ENCODE data around the gene SEMA6B.

DNA sequence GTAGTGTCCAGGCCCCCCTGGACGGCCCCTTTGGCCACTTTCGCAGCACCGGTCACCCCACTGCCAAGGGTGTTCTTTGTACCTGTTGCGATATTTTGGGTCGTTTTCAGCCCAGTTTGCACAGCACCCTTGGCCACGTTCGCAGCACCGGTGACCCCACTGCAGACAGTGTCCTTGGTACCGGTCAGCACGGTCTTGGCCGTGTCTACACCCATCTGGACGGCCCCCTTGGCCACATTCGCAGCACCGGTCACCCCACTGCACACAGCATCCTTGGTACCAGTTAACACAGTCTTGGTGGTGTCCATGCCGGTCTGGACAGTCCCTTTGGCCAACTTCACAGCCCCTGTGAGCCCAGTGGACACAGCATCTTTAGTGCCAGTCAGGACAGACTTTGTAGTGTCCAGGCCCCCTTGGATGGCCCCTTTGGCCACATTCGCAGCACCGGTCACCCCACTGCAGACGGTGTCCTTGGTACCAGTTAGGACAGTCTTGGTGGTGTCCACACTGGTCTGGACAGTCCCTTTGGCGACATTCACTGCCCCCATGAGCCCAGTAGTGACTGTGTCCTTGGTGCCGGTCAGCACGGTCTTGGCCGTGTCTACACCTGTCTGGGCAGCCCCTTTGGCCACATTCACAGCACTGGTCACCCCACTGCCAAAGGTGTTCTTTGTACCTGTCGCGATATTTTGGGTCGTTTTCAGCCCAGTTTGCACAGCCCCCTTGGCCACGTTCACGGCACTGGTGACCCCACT is 48.0 kb downstream of the SEMA6B start:
- no peak for TF ChIP-seq EZH2 (IDR thresholded peaks at IDR 0.05; ENCODE audit: borderline replicate concordance, insufficient read depth, low read depth, low read length, poor library complexity, severe bottlenecking)
- TF ChIP-seq, protein P1, sequence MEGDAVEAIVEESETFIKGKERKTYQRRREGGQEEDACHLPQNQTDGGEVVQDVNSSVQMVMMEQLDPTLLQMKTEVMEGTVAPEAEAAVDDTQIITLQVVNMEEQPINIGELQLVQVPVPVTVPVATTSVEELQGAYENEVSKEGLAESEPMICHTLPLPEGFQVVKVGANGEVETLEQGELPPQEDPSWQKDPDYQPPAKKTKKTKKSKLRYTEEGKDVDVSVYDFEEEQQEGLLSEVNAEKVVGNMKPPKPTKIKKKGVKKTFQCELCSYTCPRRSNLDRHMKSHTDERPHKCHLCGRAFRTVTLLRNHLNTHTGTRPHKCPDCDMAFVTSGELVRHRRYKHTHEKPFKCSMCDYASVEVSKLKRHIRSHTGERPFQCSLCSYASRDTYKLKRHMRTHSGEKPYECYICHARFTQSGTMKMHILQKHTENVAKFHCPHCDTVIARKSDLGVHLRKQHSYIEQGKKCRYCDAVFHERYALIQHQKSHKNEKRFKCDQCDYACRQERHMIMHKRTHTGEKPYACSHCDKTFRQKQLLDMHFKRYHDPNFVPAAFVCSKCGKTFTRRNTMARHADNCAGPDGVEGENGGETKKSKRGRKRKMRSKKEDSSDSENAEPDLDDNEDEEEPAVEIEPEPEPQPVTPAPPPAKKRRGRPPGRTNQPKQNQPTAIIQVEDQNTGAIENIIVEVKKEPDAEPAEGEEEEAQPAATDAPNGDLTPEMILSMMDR (IDR thresholded peaks at IDR 0.05), result no peak

All from B cell (primary cell).